Measurements from ENCODE around the gene OXNAD1.

Gene OXNAD1, protein sequence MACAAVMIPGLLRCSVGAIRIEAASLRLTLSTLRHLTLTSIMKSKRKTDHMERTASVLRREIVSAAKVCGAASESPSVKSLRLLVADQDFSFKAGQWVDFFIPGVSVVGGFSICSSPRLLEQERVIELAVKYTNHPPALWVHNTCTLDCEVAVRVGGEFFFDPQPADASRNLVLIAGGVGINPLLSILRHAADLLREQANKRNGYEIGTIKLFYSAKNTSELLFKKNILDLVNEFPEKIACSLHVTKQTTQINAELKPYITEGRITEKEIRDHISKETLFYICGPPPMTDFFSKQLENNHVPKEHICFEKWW

DNA sequence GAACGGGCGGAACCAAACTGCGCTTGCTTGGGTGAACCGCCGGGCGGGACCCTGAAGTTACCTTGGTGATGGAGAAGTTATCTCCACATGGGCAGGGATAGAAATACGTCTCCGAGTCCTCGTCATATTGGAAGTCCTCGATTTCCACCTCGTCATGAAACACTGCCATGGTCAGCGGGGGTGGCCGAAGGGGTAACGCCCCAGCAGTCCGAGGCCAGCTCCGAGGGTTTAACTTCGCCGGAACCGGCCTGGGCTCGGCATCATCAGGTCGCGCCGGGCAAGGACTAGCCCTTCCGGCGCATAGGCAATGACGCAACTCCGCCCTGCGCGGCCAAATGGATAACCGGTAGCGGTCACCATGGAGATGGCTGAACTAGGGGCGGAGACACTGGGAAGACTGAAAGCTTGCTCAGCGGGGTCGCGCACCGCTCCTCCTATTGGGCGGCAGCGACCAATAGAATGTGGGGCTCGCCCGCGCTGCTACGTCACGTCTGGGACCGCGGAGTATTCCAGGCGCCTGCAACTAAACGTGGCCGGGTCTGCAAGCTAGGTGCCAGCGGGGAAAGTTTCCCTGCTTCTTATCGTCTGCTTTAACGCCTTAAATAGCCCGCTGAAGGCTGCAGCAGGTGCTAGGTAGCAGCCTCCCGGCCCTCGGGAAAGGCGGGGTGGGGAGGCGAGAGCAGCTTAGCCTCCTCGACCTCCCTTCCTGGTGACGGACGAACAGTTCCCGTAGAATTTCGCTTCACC is at the start of gene OXNAD1, which contains the start of gene DPH3:
Gene OXNAD1, plus strand, starts transcription at position 505 of the 747 bp plus-strand sequence. CDS start 5,741 bp downstream, outside the sequence.
Gene DPH3, minus strand, starts transcription at position 236 of the 747 bp plus-strand sequence. Its CDS starts 67 bp downstream, at position 169.
- intact Hi-C loops (cut with DNase I) = no loop called here
- DNase-seq = peak; percentile 98 to 100 (median 99)

DNA sequence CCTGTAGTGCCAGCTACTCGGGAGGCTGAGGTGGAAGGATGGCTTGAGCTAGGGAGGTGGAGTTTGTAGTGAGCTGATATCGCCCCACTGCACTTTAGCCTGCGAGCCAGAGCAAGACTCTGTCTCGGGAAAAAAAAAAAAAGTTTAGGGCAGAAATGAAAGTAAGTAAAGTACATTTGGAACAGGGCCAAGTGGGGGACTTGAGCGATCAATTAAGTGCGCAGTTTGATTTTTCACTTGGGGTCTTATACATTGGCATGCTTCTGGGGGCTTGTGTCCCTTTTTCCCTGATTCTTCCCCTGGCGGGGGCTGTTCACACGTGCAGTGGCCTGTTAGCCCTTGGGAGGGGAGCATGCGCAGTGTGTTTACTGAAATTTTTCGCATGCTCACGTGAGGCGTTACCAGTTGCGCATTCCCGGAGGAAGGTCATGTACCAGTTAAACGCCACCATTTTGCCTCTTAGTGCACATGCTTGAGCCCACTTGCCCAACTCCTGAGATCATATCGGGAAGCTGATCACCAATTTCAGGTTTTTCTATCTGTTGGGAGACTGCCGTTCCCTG is 48.6 kb upstream of the OXNAD1 start:
- no peak for DNase-seq
- intact Hi-C loops (cut with DNase I) = no loop called here

DNA sequence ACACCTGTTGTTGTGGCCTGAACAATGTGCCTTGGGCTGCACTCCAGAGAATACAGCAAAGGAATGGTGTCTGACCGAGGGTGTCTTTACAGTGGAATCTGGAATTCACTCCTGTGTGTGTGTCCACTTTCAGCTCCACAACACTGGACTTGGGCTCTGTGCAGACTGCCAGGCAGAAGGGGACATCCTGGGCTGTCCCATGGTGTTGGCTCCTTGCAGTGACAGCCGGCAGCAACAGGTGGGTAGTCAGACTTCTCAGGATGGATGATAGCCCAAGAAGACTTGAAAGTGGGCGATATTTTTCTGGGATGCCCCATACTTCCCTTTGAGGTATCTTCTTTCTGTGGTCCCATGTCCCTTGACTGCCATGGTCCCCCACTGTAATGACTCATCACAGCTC is 45.2 kb upstream of the OXNAD1 start:
- DNase-seq = no peak
- intact Hi-C loops (cut with DNase I) = no loop called here

DNA sequence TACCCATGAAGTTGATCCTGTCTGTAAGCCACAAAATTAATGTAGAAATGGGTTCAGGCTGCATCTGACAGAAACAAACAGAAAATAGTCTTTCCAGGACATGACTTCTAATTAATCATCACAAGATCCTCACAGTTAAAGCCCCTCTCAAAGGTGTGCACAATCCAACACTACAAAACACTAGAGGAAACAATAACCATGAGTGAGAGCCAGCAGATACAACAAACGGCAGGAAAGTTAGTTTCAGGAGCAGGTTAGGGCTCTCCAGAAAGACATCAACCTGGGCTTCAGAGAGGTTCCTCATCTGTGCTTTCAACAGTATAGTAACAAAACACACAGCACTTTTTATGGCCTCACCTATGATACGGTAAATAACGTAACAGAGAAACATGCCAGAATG is 43.0 kb upstream of the OXNAD1 start:
- no peak for DNase-seq
- intact Hi-C loops (cut with DNase I) = no loop called here

DNA sequence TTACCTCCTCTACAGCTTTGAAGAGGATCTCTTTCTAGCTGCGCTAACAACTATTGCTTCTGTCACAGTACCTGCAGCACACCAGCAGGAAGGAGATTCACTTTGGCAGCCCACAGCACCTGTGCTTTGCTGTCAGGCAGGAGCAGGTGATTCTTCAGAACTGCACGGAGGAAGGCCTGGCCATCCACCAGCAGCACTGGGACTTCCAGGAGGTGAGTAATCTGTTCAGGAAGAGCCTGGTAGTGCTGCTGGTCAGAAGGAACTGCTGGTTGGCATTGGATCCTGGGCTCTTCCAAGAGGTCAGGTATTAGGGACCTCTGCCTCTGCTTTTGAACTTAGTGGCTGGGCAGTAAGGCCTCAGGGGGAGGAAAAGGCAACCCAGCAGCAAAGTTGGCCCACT is 42.5 kb upstream of the OXNAD1 start:
- no peak for DNase-seq
- intact Hi-C loops (cut with DNase I) = no loop called here

DNA sequence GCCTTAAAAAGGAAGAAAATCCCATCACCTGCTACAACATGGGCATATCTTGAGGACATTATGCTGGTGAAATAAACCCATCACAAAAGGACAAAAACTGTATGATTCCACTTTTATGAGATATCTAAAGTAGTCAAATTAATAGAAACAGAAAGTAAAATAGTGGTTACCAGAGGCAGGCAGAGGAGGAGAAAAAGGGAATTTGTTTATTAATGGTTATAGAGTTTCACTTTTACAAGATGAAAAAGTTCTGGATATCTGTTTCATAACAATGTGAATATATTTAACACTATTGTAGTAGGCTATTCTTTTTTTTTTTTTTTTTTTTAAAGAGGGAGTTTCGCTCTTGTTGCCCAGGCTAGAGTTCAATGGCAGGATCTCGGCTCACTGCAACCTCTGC is 40.7 kb upstream of the OXNAD1 start:
- intact Hi-C loops (cut with DNase I) = no loop called here
- no peak for DNase-seq

DNA sequence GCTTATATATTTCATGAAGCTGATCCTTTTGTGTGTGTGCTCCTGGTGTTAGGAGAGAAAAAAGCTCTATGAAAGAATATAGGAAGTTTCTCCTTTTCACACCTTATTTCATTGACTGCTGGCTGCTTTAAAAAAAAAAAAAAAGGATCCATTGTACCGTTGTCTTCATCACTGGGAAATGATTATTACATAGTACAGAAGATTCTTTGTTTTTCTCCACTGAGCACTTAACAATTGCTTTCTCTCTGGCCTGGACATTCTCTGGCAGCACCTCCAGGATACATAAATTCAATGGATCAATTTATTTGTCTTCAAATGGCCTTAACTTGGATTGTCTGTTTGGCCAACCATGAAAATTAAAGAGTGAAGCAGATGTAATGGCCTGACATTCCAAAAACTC is 37.4 kb upstream of the OXNAD1 start:
- intact Hi-C loops (cut with DNase I) = no loop called here
- no peak for DNase-seq

DNA sequence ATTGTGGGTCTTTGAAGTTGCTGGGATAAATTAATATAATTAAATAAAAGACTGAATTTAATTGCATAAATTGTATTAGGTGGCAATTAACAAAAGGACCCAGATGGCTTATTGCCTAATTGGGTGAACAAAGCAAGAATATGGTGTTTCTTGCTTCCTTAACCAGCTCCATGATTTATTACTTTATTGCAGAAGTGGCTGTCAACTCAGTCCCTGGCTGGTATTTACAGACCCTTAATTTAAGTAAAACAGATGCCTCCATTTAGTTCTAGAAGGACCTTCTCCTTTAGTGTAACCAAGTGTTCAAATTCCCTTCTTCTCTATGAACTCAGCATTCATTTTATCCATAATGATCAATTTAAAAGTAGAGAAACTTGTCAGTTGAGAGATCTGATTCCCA is 35.3 kb upstream of the OXNAD1 start:
- DNase-seq = no peak
- intact Hi-C loops (cut with DNase I) = no loop called here

DNA sequence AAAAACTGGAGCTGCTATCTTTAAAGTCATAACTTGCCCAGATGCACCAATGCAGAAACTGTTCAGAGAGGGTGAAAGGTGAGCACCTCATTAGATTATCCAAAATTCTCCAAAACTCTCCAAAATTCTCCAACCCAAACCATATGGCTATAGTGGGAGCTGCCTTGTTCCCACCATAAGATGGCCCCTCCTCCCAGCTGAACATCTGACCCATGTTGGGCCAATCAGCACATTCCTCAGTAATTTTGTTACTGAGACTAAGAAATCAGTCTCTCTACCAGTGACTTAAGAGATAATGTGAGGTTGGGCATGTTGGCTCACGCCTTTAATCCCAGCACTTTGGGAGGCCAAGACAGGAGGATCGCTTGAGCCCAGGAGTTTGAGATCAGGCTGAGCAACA is 33.0 kb upstream of the OXNAD1 start:
- intact Hi-C loops (cut with DNase I) = no loop called here
- DNase-seq = no peak

DNA sequence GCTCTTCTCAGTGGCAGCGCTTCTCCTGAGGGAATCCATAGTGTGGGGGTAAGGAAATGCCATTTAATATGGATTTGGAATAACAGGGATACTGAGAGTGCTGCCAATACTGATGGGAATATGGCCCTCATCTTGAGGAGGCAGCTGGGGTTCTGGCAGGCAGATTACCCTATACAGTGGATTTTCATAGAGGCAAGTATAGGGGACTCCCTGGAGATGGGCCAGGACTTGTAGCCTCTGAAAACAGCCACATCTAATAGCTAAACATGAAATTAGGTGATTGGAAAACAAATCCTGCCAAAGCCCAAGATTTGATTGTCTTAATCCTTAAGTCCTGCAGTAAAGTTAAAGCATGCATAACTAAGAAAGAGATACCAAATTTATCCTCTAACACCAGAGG is 31.2 kb upstream of the OXNAD1 start:
- intact Hi-C loops (cut with DNase I) = no loop called here
- DNase-seq = no peak

DNA sequence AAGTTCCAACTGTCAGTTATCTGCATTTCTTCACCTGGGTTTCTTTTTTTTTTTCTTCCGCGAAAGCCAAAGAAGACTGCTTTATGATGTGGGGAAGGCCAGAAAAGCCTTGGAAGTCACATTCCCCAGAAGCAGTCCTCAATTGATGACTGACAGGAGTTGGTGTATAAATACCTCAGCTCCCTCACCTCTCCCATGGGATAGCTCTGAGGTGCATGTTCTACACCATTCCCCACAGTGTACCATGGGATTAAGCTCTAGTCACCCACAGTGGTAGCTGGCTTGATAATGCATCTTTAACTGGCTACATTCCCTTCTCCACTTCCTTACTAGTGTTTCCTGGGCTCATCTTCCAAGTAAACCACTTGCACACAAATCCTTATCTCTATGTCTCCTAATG is 30.7 kb upstream of the OXNAD1 start:
- DNase-seq = no peak
- intact Hi-C loops (cut with DNase I) = no loop called here

DNA sequence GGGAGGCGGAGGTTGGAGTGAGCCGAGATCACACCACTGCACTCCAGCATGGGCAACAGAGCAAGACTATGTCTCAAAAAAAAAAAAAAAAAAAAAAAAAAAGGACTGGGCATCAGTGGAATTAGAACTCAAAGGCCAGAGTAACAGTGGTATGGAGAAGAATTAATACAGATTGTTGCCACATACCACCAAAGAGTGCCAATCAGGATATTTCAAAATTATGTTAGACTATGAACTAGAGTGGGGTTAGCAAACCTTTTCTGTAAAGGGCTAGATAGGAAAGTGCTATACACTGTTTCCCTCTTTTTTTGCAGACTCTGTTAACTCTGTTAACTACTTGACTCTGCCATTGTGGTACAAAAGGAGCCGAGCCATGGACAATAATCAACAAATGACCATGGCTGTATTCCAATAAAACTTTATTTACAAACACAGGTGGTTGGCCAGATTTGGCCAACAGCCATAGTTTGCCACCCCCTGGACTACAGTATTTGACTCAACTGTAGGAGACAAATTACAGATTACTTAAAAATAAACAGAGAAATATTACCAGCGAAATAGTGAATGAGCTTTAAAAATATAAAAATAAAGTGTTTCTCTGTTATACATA is 28.9 kb upstream of the OXNAD1 start:
- intact Hi-C loops (cut with DNase I) = no loop called here
- no peak for DNase-seq

DNA sequence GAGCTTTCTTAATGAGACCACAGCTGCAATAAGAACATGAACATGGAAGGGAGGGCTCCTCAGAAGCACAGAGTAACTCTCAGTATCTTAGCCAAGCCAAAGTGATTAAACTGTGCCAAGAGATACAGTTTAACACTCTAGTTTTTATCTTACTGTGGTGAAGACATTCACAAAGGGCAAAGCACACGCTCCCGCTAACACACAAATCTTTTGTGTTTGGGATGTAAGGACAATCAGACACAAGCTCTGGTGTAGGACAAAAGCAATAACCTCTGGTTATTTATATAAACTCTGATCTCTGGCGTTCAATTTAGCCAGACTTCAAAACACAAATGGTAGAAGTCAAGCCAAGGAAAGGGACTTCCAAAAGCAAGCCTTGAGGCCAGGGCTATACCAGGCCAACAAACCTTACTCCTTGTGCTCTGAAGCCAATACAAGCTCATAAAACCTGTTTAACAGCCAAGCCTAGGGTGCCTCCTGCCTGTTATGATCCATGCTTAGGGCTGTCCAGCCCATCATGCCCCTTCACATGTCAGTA is 28.1 kb upstream of the OXNAD1 start:
- no peak for DNase-seq
- intact Hi-C loops (cut with DNase I) = no loop called here

DNA sequence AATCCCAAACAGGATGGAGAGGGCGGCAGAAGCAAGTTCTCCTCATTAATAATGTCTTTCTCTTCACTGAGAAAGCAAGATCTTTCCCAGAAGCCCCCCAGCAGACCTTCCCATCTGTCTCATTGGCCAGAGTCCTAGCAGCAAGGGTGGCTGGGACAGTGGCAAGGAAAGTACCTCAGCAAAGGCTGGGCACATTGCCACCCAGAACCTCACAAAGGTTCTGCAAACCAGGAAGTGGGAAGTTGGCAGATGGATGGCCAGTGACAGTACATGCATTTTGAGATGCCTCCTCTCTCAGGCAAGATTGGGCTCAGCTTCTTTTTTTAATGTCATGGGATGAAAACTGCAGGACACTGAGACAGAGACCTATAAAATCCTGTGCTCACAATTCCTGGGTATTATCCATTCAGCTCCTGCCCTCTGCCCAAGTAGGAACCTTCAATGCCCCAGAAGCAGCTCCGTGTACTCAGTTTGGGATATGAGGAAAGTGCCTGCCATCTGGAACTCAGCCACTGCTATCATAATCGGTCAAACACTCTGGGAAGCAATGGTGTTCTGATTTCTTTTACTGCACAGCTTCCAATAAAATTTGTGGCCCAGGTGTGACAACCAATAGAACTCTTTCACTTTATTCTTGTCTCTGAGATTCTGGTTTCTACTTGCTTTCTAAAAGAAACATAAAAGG is 25.8 kb upstream of the OXNAD1 start:
- intact Hi-C loops (cut with DNase I) = no loop called here
- DNase-seq = no peak

DNA sequence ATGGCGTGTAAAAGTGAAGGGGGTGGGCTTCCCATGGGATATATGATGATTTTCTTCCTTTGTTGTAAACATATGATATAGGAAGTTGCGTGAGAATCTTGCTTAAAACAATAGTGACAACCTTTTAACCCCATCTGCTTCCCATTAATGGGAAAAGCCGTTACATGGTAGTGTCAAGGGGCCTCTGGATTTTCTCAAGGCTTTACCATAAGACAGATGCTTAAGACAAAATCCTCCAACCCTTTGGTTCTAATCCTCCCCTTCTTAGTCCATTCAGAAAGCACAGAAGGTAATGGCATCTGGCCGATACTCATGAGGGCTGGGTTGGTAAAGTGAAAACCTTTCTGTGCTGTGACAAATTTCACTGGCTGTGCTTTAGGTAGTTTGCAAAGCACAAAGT is 25.2 kb upstream of the OXNAD1 start:
- intact Hi-C loops (cut with DNase I) = no loop called here
- DNase-seq = no peak

DNA sequence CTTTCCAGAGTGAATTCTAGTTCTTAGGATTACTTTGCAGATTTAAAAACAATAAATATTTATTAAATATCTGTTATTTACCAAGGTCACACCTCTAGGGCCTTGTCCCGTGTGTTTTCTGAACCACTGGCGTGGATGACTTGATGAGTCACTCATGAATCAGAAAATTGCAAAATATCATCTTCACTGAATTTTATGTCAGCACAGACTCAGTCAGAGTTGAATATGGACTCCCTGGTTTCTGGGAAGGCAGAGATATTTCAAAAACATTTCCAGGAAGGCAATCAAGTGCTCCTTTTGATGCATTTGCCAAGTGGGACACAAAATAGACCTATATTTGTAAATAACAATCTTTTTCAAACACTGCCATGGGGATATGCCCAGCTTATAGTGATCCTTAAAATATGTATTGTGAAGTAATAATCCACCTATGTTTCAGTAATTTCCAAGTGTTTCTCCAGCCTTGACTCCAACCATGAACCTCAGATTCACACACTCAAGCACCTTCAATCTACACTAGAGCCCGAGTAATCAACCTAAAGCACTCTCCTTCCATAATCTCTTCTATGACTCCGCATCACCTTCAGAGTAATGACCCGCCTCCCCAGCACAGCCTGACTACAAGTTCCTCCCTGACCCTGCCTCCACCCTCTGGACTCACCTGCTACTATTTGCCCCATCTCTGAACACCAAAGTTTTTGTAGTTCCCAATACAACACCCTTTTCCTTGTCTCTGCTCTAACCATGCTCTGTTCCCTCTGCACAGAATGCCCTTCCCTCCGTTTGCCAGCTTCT is 24.6 kb upstream of the OXNAD1 start:
- intact Hi-C loops (cut with DNase I) = no loop called here
- DNase-seq = no peak

DNA sequence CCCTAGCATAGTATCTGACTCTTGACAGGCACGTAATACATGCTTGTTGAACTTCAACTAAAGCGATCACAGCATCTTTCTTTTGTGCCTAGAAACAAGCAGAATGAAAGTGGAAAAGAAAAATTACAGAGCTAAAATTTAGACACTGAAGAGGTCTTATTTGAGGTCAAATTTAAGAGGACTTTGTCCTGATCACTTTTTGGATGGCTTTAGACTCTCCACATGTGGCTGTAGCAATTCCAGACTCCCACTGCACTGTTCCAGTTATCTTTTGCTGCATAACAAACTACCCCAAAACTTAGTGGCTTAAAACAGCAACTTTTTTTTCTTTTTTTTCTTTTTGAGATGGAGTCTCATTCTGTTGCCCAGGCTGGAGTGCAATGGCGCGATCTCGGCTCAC is 23.8 kb upstream of the OXNAD1 start:
- no peak for DNase-seq
- intact Hi-C loops (cut with DNase I) = no loop called here

DNA sequence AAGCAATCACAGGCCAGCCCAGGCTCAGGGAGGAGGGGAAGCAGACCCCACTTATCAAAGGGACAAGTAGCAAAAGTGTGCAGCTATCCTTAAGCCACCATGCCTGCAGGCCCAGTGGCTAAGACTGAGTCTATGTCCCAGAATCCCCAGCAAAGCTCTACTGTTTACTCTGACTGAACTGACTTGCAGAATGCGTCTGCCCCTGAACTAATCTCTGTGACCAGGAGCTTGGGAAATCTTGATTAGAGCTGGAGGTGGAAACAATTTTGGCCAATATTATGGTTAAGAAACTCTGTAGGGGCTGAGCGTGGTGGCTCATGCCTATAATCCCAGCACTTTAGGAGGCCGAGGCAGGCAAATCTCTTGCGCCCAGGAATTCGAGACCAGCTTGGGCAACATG is 22.8 kb upstream of the OXNAD1 start:
- intact Hi-C loops (cut with DNase I) = no loop called here

More for the DNA sequence above, 22.8 kb upstream of the OXNAD1 start:
- DNase-seq = no peak

All from head of caudate nucleus (tissue), 42 donors.